SU-DHL-6 (cell line): ENCODE measurements around the gene ABCB8.

Experiments
- H2AFZ ChIP-seq: fragments of 200-600 bp; sonication (generic); 2 replicates; pipeline ENCODE4 v1.6.1; 2014; ENCODE audit warnings: low read depth, mild to moderate bottlenecking, moderate library complexity, mixed read lengths, antibody characterized with exemption, low read length; ENCODE audit not compliant: severe bottlenecking
- H3F3A ChIP-seq: fragments of 200-600 bp; shearing (Covaris generic); 2 replicates; pipeline ENCODE4 v1.6.0; 2016; ENCODE audit warnings: antibody characterized with exemption, mild to moderate bottlenecking; ENCODE audit not compliant: insufficient read depth
- H3K27ac ChIP-seq: fragments of 200-600 bp; sonication (generic); 2 replicates; pipeline ENCODE4 v1.5.1; 2016; ENCODE audit warnings: low read depth, mild to moderate bottlenecking, low read length, moderate library complexity, mixed read lengths
- H3K27me3 ChIP-seq: fragments of 200-600 bp; sonication (generic), shearing (Covaris generic); 2 replicates; pipeline ENCODE4 v1.6.0; 2014; ENCODE audit warnings: mild to moderate bottlenecking, low read length
- H3K36me3 ChIP-seq: fragments of 200-600 bp; sonication (generic); 2 replicates; pipeline ENCODE4 v1.6.1; 2014; ENCODE audit warnings: mild to moderate bottlenecking, low read length, mixed read lengths
- H3K4me2 ChIP-seq: fragments of 300-600, 200-600 bp; shearing (Covaris generic), sonication (generic); 2 replicates; pipeline ENCODE4 v1.6.0; 2014; ENCODE audit warnings: low read length, low read depth, mild to moderate bottlenecking; ENCODE audit not compliant: poor library complexity, severe bottlenecking
- H3K4me3 ChIP-seq: fragments of 200-600 bp; sonication (generic); 2 replicates; pipeline ENCODE4 v1.5.1; 2014; ENCODE audit warnings: antibody characterized with exemption, low read length, mild to moderate bottlenecking, mixed read lengths; ENCODE audit not compliant: insufficient read depth, poor library complexity, severe bottlenecking
- H3K79me2 ChIP-seq: fragments of 200-600 bp; sonication (generic); 2 replicates; pipeline ENCODE4 v1.6.1; 2014; ENCODE audit warnings: mild to moderate bottlenecking, low read length, moderate library complexity; ENCODE audit not compliant: insufficient read depth
- H3K9ac ChIP-seq: fragments of 200-600 bp; sonication (generic); 2 replicates; pipeline ENCODE4 v1.7.0; 2014; ENCODE audit warnings: mild to moderate bottlenecking, low read length
- H3K9me2 ChIP-seq: fragments of 200-600 bp; sonication (generic); replicated peaks from 2 replicates; pipeline ENCODE4 v1.6.1; 2014; ENCODE audit warnings: low read length; ENCODE audit not compliant: insufficient read depth
- H3K9me3 ChIP-seq: fragments of 200-600 bp; sonication (generic); 2 replicates; pipeline ENCODE4 v1.6.1; 2014; ENCODE audit warnings: low read length, mixed read lengths; ENCODE audit not compliant: insufficient read depth
- H4K20me1 ChIP-seq: fragments of 200-600 bp; sonication (generic); 2 replicates; pipeline ENCODE4 v1.6.1; 2014; ENCODE audit warnings: low read depth, mild to moderate bottlenecking, antibody characterized with exemption, low read length, moderate library complexity, mixed read lengths
- EZH2phosphoT487 ChIP-seq: fragments of 200-600 bp; sonication (generic), shearing (Covaris generic); conservative IDR thresholded peaks from 2 replicates; pipeline ENCODE4 v1.6.1; 2018; ENCODE audit warnings: mild to moderate bottlenecking, antibody characterized with exemption, low read length, moderate library complexity, mixed read lengths
- TF ChIP-seq, protein P1 (sequence below): fragments of 200-600 bp; sonication (generic); IDR thresholded peaks from one replicate; pipeline ENCODE4 v1.5.1; 2017; ENCODE audit warnings: antibody characterized with exemption, mild to moderate bottlenecking, low read length, moderate library complexity; ENCODE audit not compliant: insufficient read depth, poor library complexity, severe bottlenecking

The ABCB8 gene

DNA sequence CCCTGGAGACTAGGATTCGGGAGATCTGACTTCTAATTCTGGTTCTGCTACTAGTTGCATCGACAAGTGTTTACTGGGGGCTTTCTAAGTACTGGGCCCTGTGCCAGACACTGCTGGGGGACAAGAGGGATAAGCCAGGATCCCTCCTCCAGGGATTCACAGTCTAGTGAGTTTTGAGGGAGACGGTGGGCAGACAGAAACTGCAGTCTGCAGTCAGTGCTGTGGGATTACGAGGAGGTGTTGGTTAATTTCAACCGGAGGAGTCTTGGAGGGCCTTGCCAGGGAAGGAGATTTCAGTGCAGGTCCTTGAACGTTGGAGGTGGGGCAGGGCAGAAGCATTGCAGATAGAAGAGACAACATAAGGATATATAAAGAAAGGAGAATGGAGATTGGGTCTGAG, 46.6 kb upstream of the ABCB8 start:
- Histone ChIP-seq H4K20me1 (no peaks in the 10 kb centered on the region), H3K36me3 (no peaks in the 10 kb centered on the region), H3K79me2 (no peaks in the 10 kb centered on the region), H3K9me2 (no peaks in the 10 kb centered on the region), H3K9me3 (no peaks in the 10 kb centered on the region), H3F3A (no peaks in the 10 kb centered on the region), H3K4me2 (no peak overlapping the region), H3K27ac (no peak overlapping the region), H3K27me3 (no peaks in the 10 kb centered on the region), H3K9ac (no peak overlapping the region), H3K4me3 (no peak overlapping the region), H2AFZ (no peak overlapping the region)
- no peak for TF ChIP-seq EZH2phosphoT487
- TF ChIP-seq, protein P1, sequence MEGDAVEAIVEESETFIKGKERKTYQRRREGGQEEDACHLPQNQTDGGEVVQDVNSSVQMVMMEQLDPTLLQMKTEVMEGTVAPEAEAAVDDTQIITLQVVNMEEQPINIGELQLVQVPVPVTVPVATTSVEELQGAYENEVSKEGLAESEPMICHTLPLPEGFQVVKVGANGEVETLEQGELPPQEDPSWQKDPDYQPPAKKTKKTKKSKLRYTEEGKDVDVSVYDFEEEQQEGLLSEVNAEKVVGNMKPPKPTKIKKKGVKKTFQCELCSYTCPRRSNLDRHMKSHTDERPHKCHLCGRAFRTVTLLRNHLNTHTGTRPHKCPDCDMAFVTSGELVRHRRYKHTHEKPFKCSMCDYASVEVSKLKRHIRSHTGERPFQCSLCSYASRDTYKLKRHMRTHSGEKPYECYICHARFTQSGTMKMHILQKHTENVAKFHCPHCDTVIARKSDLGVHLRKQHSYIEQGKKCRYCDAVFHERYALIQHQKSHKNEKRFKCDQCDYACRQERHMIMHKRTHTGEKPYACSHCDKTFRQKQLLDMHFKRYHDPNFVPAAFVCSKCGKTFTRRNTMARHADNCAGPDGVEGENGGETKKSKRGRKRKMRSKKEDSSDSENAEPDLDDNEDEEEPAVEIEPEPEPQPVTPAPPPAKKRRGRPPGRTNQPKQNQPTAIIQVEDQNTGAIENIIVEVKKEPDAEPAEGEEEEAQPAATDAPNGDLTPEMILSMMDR: no peak

DNA sequence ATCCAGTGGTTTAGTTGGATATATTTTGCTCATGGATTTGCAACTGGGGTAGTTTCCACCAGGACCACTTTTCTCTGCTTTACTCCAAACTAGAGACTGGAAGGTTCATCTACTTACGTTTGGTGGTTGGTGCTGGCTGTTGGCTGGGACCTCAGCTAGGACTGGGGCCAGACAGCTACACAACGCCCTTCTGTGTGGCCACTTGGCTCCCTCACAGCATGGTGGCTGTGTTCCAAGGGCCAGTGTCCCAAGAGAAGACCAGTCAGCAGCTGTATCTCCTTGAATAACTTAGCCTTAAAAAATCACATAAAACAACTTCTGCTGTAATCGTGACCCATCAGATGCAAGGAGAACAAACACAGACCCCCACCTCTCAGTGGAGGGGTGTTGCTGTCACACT, 45.9 kb upstream of the ABCB8 start:
- H3F3A ChIP-seq: no peaks in the 10 kb centered on the region
- no peaks in the 10 kb centered on the region for H3K36me3 ChIP-seq
- H3K27ac ChIP-seq: no peak overlapping the region
- no peaks in the 10 kb centered on the region for H3K9me2 ChIP-seq
- no peaks in the 10 kb centered on the region for H4K20me1 ChIP-seq
- no peak overlapping the region for H3K4me2 ChIP-seq
- H3K9me3 ChIP-seq: no peaks in the 10 kb centered on the region
- no peak overlapping the region for H2AFZ ChIP-seq
- no peaks in the 10 kb centered on the region for H3K27me3 ChIP-seq
- TF ChIP-seq, protein P1: no peak
- no peak for TF ChIP-seq EZH2phosphoT487
- H3K9ac ChIP-seq: no peak overlapping the region
- H3K4me3 ChIP-seq: no peak overlapping the region
- H3K79me2 ChIP-seq: no peaks in the 10 kb centered on the region

DNA sequence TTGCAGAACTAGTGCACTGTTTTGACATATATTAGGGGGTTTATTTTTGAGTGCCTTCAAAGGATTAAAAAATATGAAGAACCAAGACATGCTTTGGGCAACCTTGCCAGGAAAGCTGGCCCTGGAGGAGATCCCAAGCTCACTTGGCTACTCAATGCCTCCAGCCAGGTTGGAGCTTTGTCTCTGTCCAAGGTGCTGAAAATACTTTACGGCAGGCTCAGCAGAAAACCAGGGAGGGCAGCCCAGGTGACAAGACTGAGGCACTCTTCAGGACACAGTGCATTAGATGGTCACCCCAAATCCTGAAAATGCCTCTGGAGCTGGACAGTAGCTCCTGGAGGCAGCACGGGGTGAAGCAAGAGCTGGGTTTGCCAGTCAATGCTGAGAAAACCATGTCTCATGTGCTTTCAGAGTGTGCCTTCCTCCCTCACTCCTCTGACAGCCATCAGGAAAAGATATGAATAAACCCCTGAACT, 44.3 kb upstream of the ABCB8 start:
- Histone ChIP-seq H2AFZ (no peak overlapping the region), H3K4me2 (no peak overlapping the region), H3K79me2 (no peaks in the 10 kb centered on the region), H3K36me3 (no peaks in the 10 kb centered on the region), H3K9me3 (no peaks in the 10 kb centered on the region), H3K27me3 (no peaks in the 10 kb centered on the region), H3F3A (no peaks in the 10 kb centered on the region), H3K9ac (no peak overlapping the region), H4K20me1 (no peaks in the 10 kb centered on the region), H3K4me3 (no peak overlapping the region), H3K27ac (no peak overlapping the region), H3K9me2 (no peaks in the 10 kb centered on the region)
- no peak for TF ChIP-seq EZH2phosphoT487
- TF ChIP-seq, protein P1: no peak
